Skeletal muscle satellite cell (primary cell): ENCODE measurements around the gene NDUFAF7.
"Not testable (repeated sequence)": the region's sequence is repeated elsewhere in the genome, so short reads cannot be mapped to it uniquely, and the experiment has no call there.

Experiments used
- H3K27me3 ChIP-seq: 2 replicates; pipeline ENCODE4 v1.7.0; 2013; ENCODE audit warnings: low read length; ENCODE audit not compliant: control insufficient read depth, insufficient read depth
- H3K36me3 ChIP-seq: 2 replicates; pipeline ENCODE4 v1.7.0; 2013; ENCODE audit warnings: mild to moderate bottlenecking, control low read depth, low read length; ENCODE audit not compliant: insufficient read depth
- H3K4me1 ChIP-seq: 2 replicates; pipeline ENCODE4 v1.7.0; 2013; ENCODE audit warnings: low read length; ENCODE audit not compliant: control insufficient read depth, insufficient read depth
- H3K4me2 ChIP-seq: 2 replicates; pipeline ENCODE4 v1.7.0; 2013; ENCODE audit warnings: mild to moderate bottlenecking, low read length
- H3K4me3 ChIP-seq: 2 replicates; pipeline ENCODE4 v1.7.0; 2013; ENCODE audit warnings: low read length
- H3K9ac ChIP-seq: 2 replicates; pipeline ENCODE4 v1.7.0; 2013; ENCODE audit warnings: mild to moderate bottlenecking, low read depth, low read length, moderate library complexity
- H3K9me3 ChIP-seq: replicated peaks from 2 replicates; pipeline ENCODE4 v1.7.0; 2013; ENCODE audit warnings: mild to moderate bottlenecking, control low read depth, low read length

NDUFAF7 gene

DNA sequence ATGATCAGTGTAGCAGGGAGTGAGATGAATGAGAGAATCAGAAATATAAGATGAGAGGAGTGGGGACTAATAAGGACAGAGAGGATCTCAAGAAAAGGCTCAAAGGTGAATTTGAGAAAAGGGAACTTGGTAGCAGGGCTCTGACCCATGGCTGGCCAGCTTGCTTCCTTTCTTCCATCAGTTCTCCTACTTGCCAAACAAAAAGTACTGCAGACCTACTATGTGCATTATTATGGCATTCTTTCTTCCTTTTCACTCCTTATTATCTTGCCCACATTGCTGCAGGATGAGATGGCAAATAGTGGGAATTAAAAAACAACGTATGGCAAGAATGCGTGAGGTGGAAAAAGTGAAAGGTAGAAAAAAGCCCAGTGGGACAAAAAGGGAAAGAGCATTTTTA is 60.2 kb downstream of the NDUFAF7 start:
- H3K36me3 ChIP-seq: peaks cover 18% of the 10 kb centered on the region
- no peaks in the 10 kb centered on the region for H3K27me3 ChIP-seq
- H3K4me1 ChIP-seq: no peaks in the 10 kb centered on the region
- no peak overlapping the region for H3K4me2 ChIP-seq
- H3K4me3 ChIP-seq: no peak overlapping the region
- H3K9me3 ChIP-seq: no peaks in the 10 kb centered on the region
- H3K9ac ChIP-seq: no peak overlapping the region

DNA sequence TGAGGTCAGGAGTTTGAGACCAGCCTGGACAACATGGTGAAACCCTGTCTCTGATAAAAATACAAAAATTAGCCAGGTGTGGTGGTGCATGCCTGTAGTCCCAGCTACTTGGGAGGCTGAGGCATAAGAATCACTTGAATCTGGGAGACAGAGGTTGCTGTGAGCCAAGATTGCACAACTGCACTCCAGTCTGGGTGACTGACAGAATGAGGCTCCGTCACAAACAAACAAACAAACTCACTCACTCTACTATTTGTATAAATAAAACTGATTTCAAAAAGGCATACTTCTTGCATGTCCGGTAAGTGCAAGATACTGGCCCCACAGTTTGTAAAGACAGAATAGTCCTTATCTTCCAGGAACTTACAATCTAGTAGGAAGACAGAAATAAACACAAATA is 63.4 kb downstream of the NDUFAF7 start:
- not testable (repeated sequence) for H3K27me3 ChIP-seq, H3K4me1 ChIP-seq

DNA sequence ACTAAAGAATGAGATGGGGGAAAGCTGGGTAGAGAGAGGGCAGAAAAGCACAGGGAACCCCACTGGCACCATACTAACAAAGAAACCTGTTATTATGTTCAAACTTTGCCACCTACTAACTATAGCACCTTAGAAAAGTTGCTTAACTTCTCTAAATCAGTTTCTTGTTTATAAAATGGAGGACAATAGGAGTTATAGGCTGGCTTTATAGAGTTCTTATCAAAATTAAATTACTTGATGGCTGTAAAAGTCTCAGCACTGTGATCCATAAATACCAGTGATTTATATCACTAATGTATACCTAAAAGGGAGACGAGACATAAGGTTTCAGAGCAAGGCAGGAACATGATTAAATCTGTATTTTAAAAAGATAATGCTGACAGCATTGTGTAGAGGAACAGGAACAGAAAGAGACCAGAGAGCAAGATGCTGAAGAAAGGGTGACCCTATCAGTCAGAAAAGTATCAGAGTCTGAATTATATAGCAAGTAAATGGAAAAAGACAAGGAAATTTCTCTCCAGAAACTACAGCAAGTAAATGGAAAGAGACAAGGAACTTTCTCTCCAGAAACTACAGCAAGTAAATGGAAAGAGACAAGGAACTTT is 64.1 kb downstream of the NDUFAF7 start:
- Histone ChIP-seq H3K9ac (no peak overlapping the region), H3K27me3 (no peaks in the 10 kb centered on the region), H3K4me1 (no peaks in the 10 kb centered on the region), H3K4me3 (no peak overlapping the region), H3K4me2 (no peak overlapping the region), H3K9me3 (no peaks in the 10 kb centered on the region), H3K36me3 (peaks cover 14% of the 10 kb centered on the region)

More for the DNA sequence above, 63.4 kb downstream of the NDUFAF7 start:
- peaks cover 12% of the 10 kb centered on the region for H3K36me3 ChIP-seq
- H3K9ac ChIP-seq, H3K4me2 ChIP-seq, H3K4me3 ChIP-seq, H3K9me3 ChIP-seq: not testable (repeated sequence)

DNA sequence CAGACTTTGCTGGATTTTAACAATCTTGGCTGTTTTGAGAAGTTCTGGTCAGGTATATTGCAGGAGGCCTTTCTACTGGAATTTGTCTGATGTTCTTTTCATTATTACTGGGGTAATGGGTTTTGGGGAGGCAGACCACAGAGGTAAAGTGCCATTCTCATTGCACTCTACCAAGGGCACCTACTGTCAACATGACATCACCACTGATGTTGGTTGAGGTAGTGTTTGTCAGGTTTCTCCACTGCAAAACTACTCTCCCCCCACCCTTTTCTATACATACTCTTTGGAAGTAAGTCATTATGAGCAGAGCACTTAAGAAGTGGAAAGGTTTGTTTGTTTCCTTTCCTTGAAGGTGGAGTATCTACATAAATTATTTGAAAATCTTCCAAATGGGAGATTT is 66.2 kb downstream of the NDUFAF7 start:
- H3K9ac ChIP-seq: no peak overlapping the region
- H3K9me3 ChIP-seq: no peaks in the 10 kb centered on the region
- no peaks in the 10 kb centered on the region for H3K4me1 ChIP-seq
- no peak overlapping the region for H3K4me3 ChIP-seq
- H3K36me3 ChIP-seq: peaks cover 4% of the 10 kb centered on the region
- H3K4me2 ChIP-seq: no peak overlapping the region
- H3K27me3 ChIP-seq: no peaks in the 10 kb centered on the region
